Peyer's patch (tissue), 4 donors: ENCODE data around the gene ANXA2. TPM values are rescaled to one million over a fixed set of nuclear protein-coding genes. Genes with fewer than 3 reads are reported as not detected.
A peak's percentile ranks its signal among the peaks of the same experiment; 100 is the strongest.

Source experiments
- DNase-seq, 3 donors: peaks; one replicate each; pipeline ENCODE4 v3.0.0-alpha.2; 2017 to 2019
- H3K27ac ChIP-seq, 4 donors: fragments of 200-600 bp; sonication (generic); one replicate each; pipeline ENCODE4 v1.5.1; 2016 to 2019
- H3K27me3 ChIP-seq, 2 donors: fragments of 200-600 bp; sonication (generic); one replicate each; pipeline ENCODE4 v1.5.1; 2019
- H3K36me3 ChIP-seq, 3 donors: fragments of 200-600 bp; sonication (generic); one replicate each; pipeline ENCODE4 v1.5.1; 2016 to 2019
- H3K4me1 ChIP-seq, 4 donors: fragments of 200-600 bp; sonication (generic); one replicate each; pipeline ENCODE4 v1.5.1; 2016 to 2019
- H3K4me3 ChIP-seq, 4 donors: fragments of 200-600 bp; sonication (generic); 1 replicate in 3 of 4; 2 replicates in 1 of 4; pipeline ENCODE4 v1.5.1; 2016 to 2019; ENCODE audit warnings: mild to moderate bottlenecking in 1 of 4
- H3K9me3 ChIP-seq, 4 donors: fragments of 200-600 bp; sonication (generic); one replicate each; pipeline ENCODE4 v1.5.1; 2016 to 2019; ENCODE audit warnings: mild to moderate bottlenecking in 1 of 4
- POLR2A ChIP-seq, 2 donors: fragments of 450-650 bp; IDR thresholded peaks; one replicate each; pipeline ENCODE4 v1.5.1; 2017; ENCODE audit warnings: antibody characterized with exemption in 2 of 2, mild to moderate bottlenecking in 2 of 2, moderate library complexity in 2 of 2
- total RNA-seq, 4 donors: library from RNA; depleted of rRNA; stranded (reverse); fragments of >200 nt; gene quantifications; one replicate each; pipeline ENCODE4 v1.1.0, GENCODE V29; 2016
- TF ChIP-seq, protein P1 (sequence below), 6 experiments: fragments of 450-650 bp in 4 of 6; fragments of 200-600 bp in 2 of 6; sonication (generic) in 1 of 6; IDR thresholded peaks; one replicate each; pipeline ENCODE4 v1.5.1; 2017 to 2019; ENCODE audit warnings: antibody characterized with exemption in 6 of 6, mild to moderate bottlenecking in 3 of 6, moderate library complexity in 1 of 6

The ANXA2 gene
- total RNA-seq, 4 donors from 2014 or later: 564 to 802 (median 681) TPM

- no peak for TF ChIP-seq POLR2A (IDR thresholded peaks at IDR 0.05)
- TF ChIP-seq, protein P1, sequence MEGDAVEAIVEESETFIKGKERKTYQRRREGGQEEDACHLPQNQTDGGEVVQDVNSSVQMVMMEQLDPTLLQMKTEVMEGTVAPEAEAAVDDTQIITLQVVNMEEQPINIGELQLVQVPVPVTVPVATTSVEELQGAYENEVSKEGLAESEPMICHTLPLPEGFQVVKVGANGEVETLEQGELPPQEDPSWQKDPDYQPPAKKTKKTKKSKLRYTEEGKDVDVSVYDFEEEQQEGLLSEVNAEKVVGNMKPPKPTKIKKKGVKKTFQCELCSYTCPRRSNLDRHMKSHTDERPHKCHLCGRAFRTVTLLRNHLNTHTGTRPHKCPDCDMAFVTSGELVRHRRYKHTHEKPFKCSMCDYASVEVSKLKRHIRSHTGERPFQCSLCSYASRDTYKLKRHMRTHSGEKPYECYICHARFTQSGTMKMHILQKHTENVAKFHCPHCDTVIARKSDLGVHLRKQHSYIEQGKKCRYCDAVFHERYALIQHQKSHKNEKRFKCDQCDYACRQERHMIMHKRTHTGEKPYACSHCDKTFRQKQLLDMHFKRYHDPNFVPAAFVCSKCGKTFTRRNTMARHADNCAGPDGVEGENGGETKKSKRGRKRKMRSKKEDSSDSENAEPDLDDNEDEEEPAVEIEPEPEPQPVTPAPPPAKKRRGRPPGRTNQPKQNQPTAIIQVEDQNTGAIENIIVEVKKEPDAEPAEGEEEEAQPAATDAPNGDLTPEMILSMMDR (IDR thresholded peaks at IDR 0.05): no peak
- peaks cover 0 to 12% (median 0%) of the 10 kb centered on the region in 4 donors for H3K4me1 ChIP-seq
- no peaks in the 10 kb centered on the region for H3K9me3 ChIP-seq
- H3K4me3 ChIP-seq: no peak overlapping the region
- H3K36me3 ChIP-seq: peaks cover 0 to 76% (median 0%) of the 10 kb centered on the region in 3 donors
- no peak overlapping the region for H3K27ac ChIP-seq
- H3K27me3 ChIP-seq: no peaks in the 10 kb centered on the region
- no peak for DNase-seq
Measured at GRCh38 chr15:60381148-60381788, 16.5 kb downstream of the ANXA2 start.

GRCh38 chr15:60379525-60380274, 18.1 kb downstream of the ANXA2 start:
- TF ChIP-seq POLR2A (IDR thresholded peaks at IDR 0.05): no peak
- TF ChIP-seq, protein P1 (IDR thresholded peaks at IDR 0.05): no peak
- H3K27me3 ChIP-seq: no peaks in the 10 kb centered on the region
- H3K9me3 ChIP-seq: no peaks in the 10 kb centered on the region
- peaks cover 0 to 83% (median 0%) of the 10 kb centered on the region in 3 donors for H3K36me3 ChIP-seq
- H3K4me3 ChIP-seq: no peak overlapping the region
- H3K4me1 ChIP-seq: peaks cover 0 to 19% (median 0%) of the 10 kb centered on the region in 4 donors
- DNase-seq: no peak
- peak overlapping the region in 3 of 4 donors; percentile 0 to 71 (median 37) for H3K27ac ChIP-seq

DNA sequence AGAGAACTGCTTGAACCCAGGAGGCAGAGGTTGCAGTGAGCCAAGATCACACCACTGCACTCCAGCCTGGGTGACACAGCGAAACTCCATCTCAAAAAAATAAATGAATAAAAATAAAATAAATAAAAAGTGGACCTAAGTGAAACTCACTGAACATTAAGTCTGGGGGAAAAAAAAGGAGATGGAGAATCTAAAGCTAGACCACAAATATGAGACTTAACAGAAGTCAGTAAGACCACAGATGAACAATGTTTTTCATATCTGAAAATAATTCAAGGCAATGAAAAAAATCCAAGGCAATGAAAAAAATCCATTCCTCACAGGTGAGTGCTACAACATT, 18.6 kb downstream of the ANXA2 start:
- Histone ChIP-seq H3K4me3 (no peak overlapping the region), H3K36me3 (peaks cover 0 to 82% (median 0%) of the 10 kb centered on the region in 3 donors), H3K4me1 (peaks cover 0 to 25% (median 0%) of the 10 kb centered on the region in 4 donors), H3K9me3 (no peaks in the 10 kb centered on the region), H3K27ac (peak overlapping the region in 2 of 4 donors; percentile 27 to 71), H3K27me3 (no peaks in the 10 kb centered on the region)
- TF ChIP-seq POLR2A (IDR thresholded peaks at IDR 0.05): no peak
- DNase-seq: no peak

DNA sequence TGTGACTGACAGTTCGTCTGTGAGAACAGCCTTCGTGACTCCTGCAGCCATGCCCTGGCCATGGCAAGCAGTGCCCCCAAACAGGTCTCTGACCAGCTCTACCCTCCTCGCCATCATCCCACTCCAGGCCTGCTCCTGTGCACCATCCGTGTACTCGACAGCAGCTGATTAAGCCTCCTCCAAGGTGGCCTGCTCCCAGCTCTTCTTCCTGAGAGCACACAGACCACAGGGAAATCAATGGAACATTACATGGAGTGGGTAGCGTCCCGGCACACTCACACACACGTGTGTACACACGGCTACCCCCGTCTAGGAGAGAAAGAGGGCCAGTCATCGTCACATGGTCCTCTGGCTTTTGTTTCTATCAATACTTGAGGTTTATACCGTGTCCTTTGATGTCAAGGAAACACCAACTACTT, 21.1 kb downstream of the ANXA2 start:
- H3K27me3 ChIP-seq: no peaks in the 10 kb centered on the region
- no peak for DNase-seq
- peaks cover 0 to 75% (median 0%) of the 10 kb centered on the region in 3 donors for H3K36me3 ChIP-seq
- H3K4me1 ChIP-seq: peaks cover 0 to 47% (median 3%) of the 10 kb centered on the region in 4 donors
- no peaks in the 10 kb centered on the region for H3K9me3 ChIP-seq
- no peak for TF ChIP-seq POLR2A (IDR thresholded peaks at IDR 0.05)
- TF ChIP-seq, protein P1 (IDR thresholded peaks at IDR 0.05): no peak
- no peak overlapping the region for H3K27ac ChIP-seq
- H3K4me3 ChIP-seq: no peak overlapping the region

DNA sequence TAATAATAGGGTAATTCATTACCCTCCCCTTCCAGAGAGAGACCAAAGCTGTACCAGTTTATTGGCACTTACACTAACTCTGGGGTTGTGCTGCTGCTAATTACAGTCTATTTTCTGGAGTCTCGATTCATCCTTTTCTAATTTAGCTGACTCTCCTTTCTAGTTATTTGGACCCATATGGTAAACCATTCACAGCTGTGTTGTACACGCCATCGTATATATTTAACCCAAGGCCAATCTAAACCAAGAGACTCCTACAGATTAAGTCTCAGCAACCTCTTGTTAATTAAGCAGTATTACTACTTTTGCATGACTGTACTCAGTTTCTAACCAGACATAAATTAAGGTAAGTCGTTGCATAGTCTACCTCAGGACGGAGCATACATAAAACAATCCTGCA, 22.5 kb downstream of the ANXA2 start:
- Histone ChIP-seq H3K9me3 (no peaks in the 10 kb centered on the region), H3K4me1 (peaks cover 0 to 60% (median 3%) of the 10 kb centered on the region in 4 donors), H3K27ac (no peak overlapping the region), H3K36me3 (peaks cover 0 to 66% (median 0%) of the 10 kb centered on the region in 3 donors), H3K27me3 (no peaks in the 10 kb centered on the region), H3K4me3 (no peak overlapping the region)
- no peak for TF ChIP-seq POLR2A (IDR thresholded peaks at IDR 0.05)
- TF ChIP-seq, protein P1 (IDR thresholded peaks at IDR 0.05): no peak
- DNase-seq: no peak

DNA sequence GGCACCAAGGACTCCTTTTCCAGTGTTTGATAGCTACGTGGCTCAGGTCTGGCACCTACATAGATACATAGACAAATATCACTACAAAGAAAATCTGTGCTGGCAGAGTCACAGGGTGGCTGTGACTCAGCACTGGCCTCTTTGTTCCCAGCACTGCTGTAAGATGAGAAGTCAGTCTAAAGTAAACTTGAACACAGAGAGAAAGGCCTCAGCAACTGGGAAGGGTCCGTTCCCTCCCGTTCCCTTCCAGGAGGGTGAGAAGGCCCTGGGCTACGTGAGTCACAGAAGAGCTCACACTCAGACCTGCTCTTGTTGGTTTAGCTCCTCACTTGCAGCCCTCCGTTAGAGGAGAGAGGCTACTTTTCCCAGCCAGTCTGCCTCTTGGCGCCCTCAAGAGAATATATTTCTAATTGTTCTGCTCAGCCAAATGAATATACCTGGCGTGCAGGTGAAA, 23.1 kb downstream of the ANXA2 start:
- TF ChIP-seq, protein P1 (IDR thresholded peaks at IDR 0.05): no peak
- Histone ChIP-seq H3K36me3 (peaks cover 0 to 65% (median 0%) of the 10 kb centered on the region in 3 donors), H3K9me3 (no peaks in the 10 kb centered on the region), H3K27ac (peak overlapping the region in 2 of 4 donors; percentile 48 to 61), H3K4me1 (peaks cover 0 to 59% (median 3%) of the 10 kb centered on the region in 4 donors), H3K27me3 (no peaks in the 10 kb centered on the region), H3K4me3 (no peak overlapping the region)
- DNase-seq: peak in 1 of 3 donors; percentile 58
